ENCODE data around the gene UVRAG.

The UVRAG gene

DNA sequence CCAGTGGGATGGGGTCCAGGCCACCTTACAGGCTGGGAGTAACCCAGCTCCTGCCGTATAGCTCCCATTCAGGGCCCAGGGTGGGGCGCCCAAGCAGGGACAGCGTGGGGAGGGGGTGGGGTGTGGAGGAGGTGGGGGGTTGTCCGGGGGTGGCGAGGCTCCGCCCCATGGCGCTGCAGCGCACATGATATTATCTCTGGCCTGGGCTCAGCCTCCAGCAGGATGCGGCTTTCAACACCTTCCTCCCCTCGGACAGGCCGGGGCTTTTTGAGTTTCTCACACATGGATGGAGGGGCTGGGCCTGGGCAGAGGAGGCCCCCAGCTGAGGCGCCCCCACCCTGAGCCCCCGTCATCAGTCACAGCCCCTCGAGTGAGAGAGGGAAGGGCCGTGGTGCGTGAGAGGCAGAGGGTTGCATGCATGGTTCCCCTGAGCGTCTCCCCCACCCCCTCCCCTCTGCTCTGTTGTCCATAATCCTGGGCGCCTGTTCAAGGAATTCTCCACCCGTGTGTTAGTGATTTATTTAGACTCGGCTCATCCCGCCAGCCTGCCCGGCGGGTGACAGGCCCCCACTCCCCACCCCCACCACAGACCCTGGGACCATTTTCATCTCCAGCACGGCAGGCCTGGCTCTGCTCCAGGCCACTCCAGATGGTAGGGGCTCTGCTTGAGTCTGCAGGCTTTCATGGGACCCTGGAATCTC lies 346.4 kb downstream of the UVRAG start:
- Histone ChIP-seq H3K36me3 (no peaks in the 10 kb centered on the region), H3K4me1 (peaks cover 48% of the 10 kb centered on the region), H3K27me3 (no peaks in the 10 kb centered on the region), H3K4me3 (ENCODE audit: low read depth, low read length) (peak overlapping the region; percentile 32), H3K9me3 (no peaks in the 10 kb centered on the region)
- TF ChIP-seq CTCF (IDR thresholded peaks at IDR 0.05; ENCODE audit: low read depth, low read length), result no peak
- DNase-seq, result peak; percentile 75

DNA sequence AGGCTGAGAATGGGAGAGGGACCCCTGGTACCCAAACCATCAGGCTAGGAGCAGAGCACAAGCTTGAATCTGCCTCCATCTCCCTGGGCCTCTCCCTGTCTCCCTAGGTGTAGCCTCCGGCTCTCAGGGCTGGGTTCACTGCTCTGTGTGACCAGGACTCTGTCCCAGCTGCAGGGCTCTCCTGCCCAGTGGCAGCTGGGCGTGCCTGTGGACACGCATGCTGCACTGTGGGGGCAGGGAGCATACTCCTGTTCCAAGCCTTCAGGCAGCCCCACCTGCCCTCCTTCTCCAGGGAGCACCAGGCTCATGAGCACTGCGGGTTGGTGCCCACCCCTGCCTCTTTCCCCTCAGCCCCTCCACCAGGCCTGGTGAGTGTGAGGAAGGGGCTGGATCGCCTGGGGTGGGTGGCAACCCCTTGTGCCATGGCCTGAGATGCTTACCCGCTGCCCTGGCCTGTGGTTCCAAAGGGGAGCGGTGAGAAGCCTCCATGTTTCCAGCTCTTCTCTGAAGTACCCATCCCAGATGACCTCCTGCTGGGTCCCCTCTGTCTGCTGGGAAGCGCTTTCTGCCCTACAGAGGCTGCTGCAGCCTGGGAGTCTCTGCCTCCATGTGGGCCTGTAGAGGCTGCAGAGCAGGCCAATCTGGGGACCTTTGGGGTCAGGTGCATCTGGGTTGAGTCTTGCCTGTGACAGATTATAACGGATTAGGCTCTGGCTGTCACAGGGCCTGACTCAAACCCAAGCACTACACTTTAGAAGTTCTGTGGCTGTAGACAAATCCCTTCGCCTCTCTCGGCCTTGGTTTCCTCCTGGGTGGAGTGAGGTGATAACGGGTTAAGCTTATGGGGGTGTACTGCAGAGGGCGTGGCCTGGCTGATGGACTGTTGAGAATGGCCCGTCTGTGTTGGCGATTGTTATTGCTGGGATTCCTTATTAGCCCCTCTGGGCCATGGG lies 347.6 kb downstream of the UVRAG start:
- Histone ChIP-seq H3K4me1 (peaks cover 36% of the 10 kb centered on the region), H3K36me3 (no peaks in the 10 kb centered on the region), H3K9me3 (no peaks in the 10 kb centered on the region), H3K4me3 (ENCODE audit: low read depth, low read length) (no peak overlapping the region), H3K27me3 (no peaks in the 10 kb centered on the region)
- no peak for TF ChIP-seq CTCF (IDR thresholded peaks at IDR 0.05; ENCODE audit: low read depth, low read length)
- no peak for DNase-seq

GRCh38 chr11:76163289-76163880 lies 348.4 kb downstream of the UVRAG start:
- Histone ChIP-seq H3K4me3 (ENCODE audit: low read depth, low read length) (no peak overlapping the region), H3K27me3 (no peaks in the 10 kb centered on the region), H3K9me3 (no peaks in the 10 kb centered on the region), H3K36me3 (no peaks in the 10 kb centered on the region), H3K4me1 (peaks cover 31% of the 10 kb centered on the region)
- no peak for DNase-seq
- no peak for TF ChIP-seq CTCF (IDR thresholded peaks at IDR 0.05; ENCODE audit: low read depth, low read length)

DNA sequence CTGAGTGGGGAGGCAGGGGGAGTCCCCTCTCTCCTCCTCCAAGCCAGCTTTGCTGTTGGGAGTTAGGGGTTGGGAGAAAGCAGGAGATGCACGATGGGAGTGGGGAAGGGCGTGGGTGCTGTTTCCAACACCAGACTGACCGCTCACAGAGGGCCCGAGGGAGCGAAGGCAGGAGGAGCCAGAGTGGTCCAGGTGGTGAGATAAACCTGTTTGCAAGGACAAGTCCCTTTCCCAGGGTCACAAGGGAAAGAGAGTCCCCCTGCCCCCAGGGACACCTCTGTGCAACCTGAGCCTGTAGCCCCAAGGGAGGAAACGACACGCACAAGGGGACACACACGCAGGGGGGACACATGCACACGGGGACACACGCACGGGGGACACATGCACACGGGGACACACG lies 349.1 kb downstream of the UVRAG start:
- DNase-seq, result no peak
- no peaks in the 10 kb centered on the region for H3K9me3 ChIP-seq
- H3K36me3 ChIP-seq, result no peaks in the 10 kb centered on the region
- no peak for TF ChIP-seq CTCF (IDR thresholded peaks at IDR 0.05; ENCODE audit: low read depth, low read length)
- H3K4me3 ChIP-seq (ENCODE audit: low read depth, low read length), result no peak overlapping the region
- peaks cover 31% of the 10 kb centered on the region for H3K4me1 ChIP-seq
- no peaks in the 10 kb centered on the region for H3K27me3 ChIP-seq

- no peak for DNase-seq
- no peak for TF ChIP-seq CTCF (IDR thresholded peaks at IDR 0.05; ENCODE audit: low read depth, low read length)
- no peak overlapping the region for H3K4me3 ChIP-seq (ENCODE audit: low read depth, low read length)
- H3K9me3 ChIP-seq, result no peaks in the 10 kb centered on the region
- no peaks in the 10 kb centered on the region for H3K27me3 ChIP-seq
- peaks cover 39% of the 10 kb centered on the region for H3K4me1 ChIP-seq
- H3K36me3 ChIP-seq, result no peaks in the 10 kb centered on the region
Measured at GRCh38 chr11:76164861-76165751, 350.1 kb downstream of the UVRAG start.
